HG02798 (cell line): ENCODE results near the gene RRP1.
"Not testable (repeated sequence)": the region's sequence is repeated elsewhere in the genome, so short reads cannot be mapped to it uniquely, and the experiment has no call there.

Experiments
- ATAC-seq: cut with Tn5 transposase; IDR thresholded peaks from one replicate; pipeline ENCODE4 v1.9.1; 2021; ENCODE audit warnings: mild to moderate bottlenecking; ENCODE audit not compliant: unreplicated experiment, poor library complexity

Gene RRP1

GRCh38 chr21:43832158-43832550, 42.8 kb downstream of the RRP1 start:
- ATAC-seq: no peak

GRCh38 chr21:43832648-43833047, 43.3 kb downstream of the RRP1 start:
- ATAC-seq: no peak

- no peak for ATAC-seq
Measured at GRCh38 chr21:43834146-43834905, 44.9 kb downstream of the RRP1 start.

GRCh38 chr21:43835050-43835449, 45.7 kb downstream of the RRP1 start:
- no peak for ATAC-seq

GRCh38 chr21:43835861-43836260, 46.5 kb downstream of the RRP1 start:
- ATAC-seq: no peak

- ATAC-seq: no peak
Measured at GRCh38 chr21:43836616-43837015, 47.2 kb downstream of the RRP1 start.

GRCh38 chr21:43840259-43840658, 50.9 kb downstream of the RRP1 start:
- no peak for ATAC-seq

- ATAC-seq: no peak
Measured at GRCh38 chr21:43842742-43843141, 53.4 kb downstream of the RRP1 start.

- not testable (repeated sequence) for ATAC-seq
Measured at GRCh38 chr21:43844906-43845305, 55.5 kb downstream of the RRP1 start.

GRCh38 chr21:43845386-43845785, 56.0 kb downstream of the RRP1 start:
- no peak for ATAC-seq

GRCh38 chr21:43846430-43846829, 57.1 kb downstream of the RRP1 start:
- no peak for ATAC-seq

- no peak for ATAC-seq
Measured at GRCh38 chr21:43847301-43847700, 57.9 kb downstream of the RRP1 start.

GRCh38 chr21:43848771-43849170, 59.4 kb downstream of the RRP1 start:
- no peak for ATAC-seq

- no peak for ATAC-seq
Measured at GRCh38 chr21:43849532-43850299, 60.3 kb downstream of the RRP1 start.

GRCh38 chr21:43850728-43851295, 61.4 kb downstream of the RRP1 start:
- ATAC-seq: no peak

GRCh38 chr21:43851593-43851992, 62.2 kb downstream of the RRP1 start:
- no peak for ATAC-seq

- ATAC-seq: peak; percentile 13
Measured at GRCh38 chr21:43853851-43854772, 64.7 kb downstream of the RRP1 start.
